ENCODE measurements around the gene TAX1BP1.

TAX1BP1 gene

DNA sequence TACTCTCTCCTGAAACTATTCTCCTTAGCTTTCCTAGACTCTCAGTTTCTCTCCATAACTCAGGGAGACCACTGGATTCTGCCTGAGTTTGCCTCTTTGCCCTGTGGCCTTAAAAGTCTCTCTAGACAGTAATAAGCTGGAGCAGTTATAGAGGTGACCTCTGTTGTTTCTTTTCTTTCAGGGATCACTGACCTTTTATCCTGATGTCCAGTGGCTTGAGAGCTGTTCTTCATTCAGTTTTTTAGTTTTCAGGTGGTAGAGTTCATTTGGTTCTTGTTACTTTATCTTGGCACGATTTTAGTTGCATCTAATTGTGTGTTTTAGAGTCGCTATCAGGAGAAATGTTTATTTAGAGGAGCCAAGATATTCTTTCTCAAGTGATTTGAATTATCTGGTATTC is 37.7 kb downstream of the TAX1BP1 start:
- in situ Hi-C loops (cut with HindIII; ENCODE audit: low sequenced_read_pairs), result no loop called here

DNA sequence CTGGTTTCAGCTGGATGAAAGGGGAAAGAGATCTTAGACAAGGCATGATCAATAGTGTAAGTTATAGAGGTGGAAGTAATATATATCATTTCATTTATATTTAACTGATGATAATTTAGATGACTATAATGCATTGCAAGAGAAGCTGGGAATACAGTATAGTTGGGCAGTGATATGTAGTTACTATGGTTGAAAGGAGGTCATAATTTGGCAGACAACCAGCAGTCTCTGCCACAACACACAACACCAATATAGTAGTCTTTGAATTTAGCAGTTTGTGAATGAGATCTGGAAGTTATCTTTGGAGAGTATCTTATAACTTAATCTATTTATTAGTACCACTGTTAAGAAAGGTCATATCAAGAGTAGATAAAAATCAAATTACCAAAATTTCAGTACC is 39.9 kb downstream of the TAX1BP1 start:
- in situ Hi-C loops (cut with HindIII; ENCODE audit: low sequenced_read_pairs), result no loop called here

DNA sequence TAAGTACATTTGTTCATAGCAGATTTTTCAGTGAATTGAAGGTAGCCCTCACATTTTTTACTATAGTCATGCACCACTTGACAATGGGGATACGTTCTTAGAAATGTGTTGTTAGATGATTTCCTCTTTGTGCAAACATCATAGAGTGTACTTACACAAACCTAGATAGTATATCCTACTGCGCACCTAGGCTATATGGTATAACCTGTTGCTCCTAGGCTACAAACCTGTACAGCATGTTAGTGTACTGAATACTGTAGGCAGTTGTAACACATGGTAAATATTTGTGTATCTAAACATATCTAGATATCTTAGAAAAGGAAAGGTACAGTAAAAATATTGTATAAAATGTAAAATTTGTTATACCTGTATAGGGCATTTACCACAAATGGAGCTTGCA is 41.2 kb downstream of the TAX1BP1 start:
- in situ Hi-C loops (cut with HindIII; ENCODE audit: low sequenced_read_pairs), result no loop called here

DNA sequence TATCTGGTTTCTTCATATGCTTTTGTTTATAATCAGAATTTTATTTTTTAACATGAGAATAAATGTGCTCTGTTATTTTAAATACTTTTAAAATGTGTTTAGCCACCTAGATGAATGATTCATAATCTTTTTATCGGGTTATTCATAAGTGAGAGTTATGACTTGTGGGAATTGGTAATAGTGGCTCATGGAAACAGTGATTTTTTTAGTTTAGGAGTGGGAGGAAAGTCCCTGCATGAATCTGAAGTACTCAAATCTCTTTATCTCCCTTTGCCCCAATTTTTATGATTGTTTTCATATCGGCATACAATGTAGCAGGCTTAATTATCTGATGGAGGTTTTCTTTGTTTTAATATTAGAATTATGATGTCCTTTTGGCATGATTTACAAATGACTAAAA is 42.9 kb downstream of the TAX1BP1 start:
- in situ Hi-C loops (cut with HindIII; ENCODE audit: low sequenced_read_pairs), result no loop called here

DNA sequence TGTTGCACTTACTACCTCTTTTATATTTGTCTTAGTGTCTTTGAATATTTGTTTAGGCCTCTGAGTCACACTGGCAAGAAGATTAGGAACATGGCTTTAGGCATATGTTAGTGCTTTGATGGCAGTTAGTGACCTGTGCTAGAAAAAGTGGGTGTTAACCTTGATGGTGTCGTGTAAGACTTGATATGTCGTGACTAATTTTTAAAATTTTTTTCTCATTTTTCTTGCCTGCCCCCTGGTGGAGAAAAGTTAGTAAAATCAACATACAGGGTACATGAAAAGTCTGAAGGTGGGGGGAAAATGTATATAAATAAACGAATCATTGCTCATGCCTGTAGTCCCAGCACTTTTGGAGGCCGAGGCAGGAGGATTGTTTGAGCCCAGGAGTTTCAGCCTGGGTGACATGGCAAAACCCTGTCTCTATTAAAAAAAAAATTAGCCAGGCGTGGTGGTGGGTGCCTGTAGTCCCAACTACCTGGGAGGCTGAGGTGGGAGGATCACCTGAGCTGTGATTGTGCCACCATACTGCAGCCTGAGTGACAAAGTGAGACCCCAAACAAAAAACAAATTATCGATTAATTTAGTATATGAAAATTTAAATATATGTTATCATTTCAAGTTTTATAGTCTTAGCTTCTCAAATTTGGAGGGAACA is 44.6 kb downstream of the TAX1BP1 start:
- in situ Hi-C loops (cut with HindIII; ENCODE audit: low sequenced_read_pairs), result loop anchor here (5.0 kb wide), 1 partner anchor 43 kb away; no protein-coding TSS in a partner anchor

DNA sequence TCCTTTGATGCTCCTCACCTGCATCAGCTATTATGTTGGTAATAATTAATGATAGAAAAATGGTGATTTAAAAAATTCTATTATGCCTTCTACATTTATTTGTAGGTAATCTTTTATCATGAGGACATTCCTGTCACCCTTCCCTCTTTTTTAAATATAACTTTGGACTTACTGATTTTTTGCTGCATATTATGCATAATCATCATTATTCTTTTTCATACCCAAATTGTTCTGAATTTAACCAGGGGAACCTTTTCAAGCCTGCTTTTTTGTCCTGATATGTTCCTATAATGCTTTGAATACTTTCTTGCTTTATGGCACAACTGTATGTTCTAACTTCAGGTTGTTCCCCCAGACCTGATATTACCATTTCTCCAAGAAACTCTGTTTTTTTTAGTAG is 48.5 kb downstream of the TAX1BP1 start:
- in situ Hi-C loops (cut with HindIII; ENCODE audit: low sequenced_read_pairs), result loop anchor here (5.0 kb wide), 1 partner anchor 39 kb away; no protein-coding TSS in a partner anchor

DNA sequence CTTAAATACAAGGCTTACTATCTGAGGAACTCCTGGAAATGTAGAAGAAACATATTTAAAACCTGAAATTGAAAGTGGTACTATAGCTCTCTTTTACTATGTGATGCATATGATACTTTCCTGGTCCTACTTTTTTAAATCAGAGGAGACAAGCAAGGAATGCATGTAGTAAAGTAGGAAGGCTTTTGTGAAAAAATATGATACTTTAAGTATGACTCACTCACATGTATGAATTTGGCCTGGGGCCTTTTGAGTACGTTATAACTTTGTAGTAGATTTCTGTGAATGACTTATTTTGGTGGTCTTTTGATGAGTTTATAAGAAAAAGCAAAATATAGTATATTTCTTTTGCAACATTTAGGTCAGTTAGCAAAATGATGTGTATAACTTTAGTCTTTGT is 53.8 kb downstream of the TAX1BP1 start:
- in situ Hi-C loops (cut with HindIII; ENCODE audit: low sequenced_read_pairs), result no loop called here

DNA sequence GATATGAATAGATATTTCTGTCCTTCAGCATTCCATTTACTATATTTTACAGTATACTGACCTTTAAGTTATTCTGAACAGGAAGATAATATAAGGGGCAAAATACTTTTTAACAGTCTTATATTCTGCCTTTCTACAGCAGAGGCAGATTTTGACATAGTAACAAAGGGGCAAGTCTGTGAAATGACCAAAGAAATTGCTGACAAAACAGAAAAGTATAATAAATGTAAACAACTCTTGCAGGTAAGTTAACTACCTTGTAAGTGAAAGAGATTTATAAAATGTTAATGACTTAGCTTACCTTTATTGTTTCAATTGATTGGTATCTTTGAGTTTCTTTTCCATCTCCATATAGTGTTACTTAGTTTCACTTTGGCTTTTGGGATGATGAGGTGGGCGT is 56.0 kb downstream of the TAX1BP1 start:
- in situ Hi-C loops (cut with HindIII; ENCODE audit: low sequenced_read_pairs), result no loop called here

DNA sequence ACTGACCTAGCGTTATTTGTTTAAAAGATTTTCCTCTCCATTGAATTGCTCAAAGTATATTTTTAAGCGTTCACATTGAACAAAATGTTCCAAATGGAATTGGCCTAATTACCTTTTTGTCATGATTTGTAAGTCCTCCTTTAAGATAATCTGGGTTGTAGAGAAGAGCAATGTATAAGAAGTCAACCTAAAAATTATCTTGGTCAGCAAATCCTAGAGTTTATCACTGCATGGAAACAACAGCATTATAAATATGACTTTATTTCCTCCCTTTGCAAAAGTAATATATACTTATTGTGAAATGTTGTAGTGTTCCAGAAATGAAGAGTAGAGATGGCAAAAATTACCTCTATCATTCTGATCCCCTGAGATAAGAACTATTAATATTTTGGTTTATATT is 59.2 kb downstream of the TAX1BP1 start:
- in situ Hi-C loops (cut with HindIII; ENCODE audit: low sequenced_read_pairs), result no loop called here

DNA sequence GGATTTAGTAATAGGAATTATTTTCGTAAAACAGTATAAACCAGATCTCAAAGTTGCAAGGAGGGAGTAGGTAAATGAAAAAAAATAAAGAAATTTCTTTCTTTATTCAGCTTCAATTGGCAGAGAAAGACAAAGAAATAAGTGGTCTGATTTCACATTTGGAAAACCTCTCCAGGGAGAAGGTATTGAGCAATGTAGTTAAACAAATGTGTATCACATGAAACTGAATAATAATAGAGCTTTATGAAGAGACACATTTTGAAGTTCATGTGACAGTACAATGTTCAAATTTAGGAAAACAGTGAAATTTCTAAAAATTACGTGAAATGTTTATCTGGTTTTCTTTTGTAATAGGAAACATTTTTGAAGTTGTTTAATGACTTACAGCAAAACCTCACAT is 63.0 kb downstream of the TAX1BP1 start:
- in situ Hi-C loops (cut with HindIII; ENCODE audit: low sequenced_read_pairs), result no loop called here

DNA sequence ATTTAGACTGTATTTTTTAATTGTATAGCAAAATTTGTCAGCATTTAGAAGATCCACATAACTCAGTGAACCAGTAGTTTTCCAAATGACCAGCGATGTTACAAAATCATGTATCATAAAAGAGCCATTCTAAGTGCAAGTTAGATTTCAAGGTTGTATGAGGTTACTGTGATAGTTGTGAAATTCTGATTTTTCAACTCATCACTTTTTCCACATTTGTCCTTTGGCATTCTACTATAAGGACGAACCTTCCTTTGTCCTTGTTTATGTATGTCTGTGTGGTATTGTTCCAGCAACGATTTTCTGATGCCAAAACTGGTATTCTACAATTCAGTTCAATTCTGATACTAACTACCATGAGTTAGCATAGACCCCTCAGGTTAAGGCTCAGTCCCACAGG is 64.2 kb downstream of the TAX1BP1 start:
- in situ Hi-C loops (cut with HindIII; ENCODE audit: low sequenced_read_pairs), result no loop called here

DNA sequence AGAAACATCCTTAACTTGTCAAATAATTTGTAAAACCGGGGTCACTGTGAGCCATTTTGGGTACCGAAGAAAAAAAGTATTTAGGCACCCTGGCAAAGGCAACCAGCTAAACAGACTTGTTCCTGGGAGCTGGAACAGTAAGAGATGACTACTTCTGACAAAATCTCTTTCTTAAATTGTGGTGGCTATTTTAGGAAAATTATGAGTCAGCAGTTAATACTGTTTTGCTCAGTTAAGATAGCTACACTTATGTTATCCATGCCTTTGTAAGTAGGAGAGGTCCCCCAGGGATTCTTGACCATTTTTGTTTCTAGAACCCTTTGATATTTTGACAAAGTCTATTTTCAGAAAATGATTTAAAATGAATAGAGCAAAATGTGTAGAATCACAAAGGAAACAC is 68.7 kb downstream of the TAX1BP1 start:
- in situ Hi-C loops (cut with HindIII; ENCODE audit: low sequenced_read_pairs), result no loop called here

DNA sequence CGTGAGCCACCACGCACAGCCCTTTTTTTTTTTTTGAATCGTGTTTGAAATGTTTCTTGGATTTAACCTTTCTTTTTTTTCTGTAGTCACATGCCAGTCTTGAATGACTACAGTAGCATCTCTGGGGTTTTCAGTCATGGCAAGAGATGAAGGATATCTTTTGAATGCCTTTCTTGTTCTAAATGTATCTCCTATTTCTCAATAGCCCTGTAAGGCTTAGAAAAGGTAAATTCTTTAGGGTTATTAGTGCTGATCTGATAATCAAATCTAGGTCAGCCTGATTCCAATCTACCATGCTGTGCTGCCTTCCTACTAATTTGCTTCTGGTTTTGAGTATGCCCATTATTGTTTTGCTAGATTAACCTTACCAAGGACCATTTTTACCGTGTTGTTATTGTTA is 70.2 kb downstream of the TAX1BP1 start:
- in situ Hi-C loops (cut with HindIII; ENCODE audit: low sequenced_read_pairs), result no loop called here

DNA sequence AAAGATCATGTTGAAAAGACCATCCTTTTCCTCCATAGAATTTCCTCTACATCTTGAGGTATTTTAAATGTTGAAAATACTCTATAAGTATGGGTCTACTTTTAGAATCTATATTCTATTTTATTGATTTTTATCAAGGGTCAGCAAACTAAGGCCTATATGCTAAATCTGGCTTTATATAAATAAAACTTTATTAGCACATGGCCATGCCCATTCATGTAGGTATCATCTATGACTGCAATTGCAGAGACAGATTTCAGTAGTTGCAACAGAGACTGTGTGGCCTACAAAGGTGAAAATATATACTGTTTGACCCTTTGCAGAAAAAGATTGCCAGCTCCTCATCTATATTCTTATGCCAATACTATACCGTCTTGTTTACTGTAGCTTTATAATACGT is 72.7 kb downstream of the TAX1BP1 start:
- in situ Hi-C loops (cut with HindIII; ENCODE audit: low sequenced_read_pairs), result no loop called here

DNA sequence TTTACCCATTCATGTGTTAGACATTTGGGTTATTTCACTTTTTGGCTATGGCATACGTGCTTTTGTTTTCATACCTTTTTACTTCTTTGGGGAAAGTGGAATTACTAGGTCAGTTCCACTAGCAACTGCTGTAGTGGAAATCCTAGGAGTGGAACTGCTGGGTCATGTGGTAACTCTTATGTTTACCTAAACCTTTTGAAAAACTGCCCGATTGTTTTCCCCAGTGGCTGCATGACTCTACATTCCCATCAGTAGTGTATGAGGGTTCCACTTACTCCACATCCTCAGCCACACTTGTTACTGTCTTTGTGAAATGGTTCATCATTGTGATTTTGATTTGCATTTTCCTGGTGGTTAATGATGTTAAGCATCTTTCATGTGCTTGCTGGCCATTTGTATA is 82.3 kb downstream of the TAX1BP1 start:
- in situ Hi-C loops (cut with HindIII; ENCODE audit: low sequenced_read_pairs), result no loop called here

DNA sequence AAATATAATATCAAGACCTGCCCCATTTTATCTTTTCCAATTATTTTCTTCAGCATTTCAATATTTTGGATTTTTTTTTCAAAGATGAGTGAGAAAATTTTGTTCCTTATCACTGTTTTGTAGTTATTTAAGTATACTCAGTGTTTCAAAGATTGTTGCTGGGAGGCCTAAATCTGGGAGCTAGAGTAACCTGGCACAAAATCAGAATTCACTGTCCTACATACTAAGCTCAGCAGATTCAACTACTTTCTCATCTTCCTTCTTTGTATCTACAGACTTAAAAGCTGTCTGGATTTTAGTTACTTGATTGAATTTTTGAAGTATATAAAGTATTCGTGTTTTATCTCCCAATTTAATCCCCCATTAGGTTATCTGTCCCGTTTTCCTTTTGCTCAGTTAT is 85.9 kb downstream of the TAX1BP1 start:
- in situ Hi-C loops (cut with HindIII; ENCODE audit: low sequenced_read_pairs), result loop anchor here (5.0 kb wide), 1 partner anchor 39 kb away; no protein-coding TSS in a partner anchor

DNA sequence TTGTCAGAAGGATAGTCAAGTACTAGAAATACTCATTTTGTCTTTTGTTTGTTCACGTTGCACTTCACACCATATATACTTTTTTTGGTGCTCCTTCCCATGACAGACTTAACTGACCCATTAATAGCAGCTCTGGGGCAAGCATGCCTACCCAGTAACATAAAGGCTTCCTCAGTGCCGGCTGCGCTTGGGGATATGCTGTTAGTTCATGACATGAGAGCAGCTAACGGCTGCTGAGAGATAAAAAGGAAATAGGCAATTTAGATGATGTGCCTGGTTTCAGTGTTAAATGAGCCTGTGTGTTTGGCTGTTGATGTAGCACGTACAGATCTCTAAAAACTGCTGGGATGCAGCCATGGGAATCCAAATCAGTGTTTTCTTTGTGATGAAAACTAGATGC is 86.4 kb downstream of the TAX1BP1 start:
- in situ Hi-C loops (cut with HindIII; ENCODE audit: low sequenced_read_pairs), result loop anchor here (5.0 kb wide), 1 partner anchor 39 kb away; no protein-coding TSS in a partner anchor

DNA sequence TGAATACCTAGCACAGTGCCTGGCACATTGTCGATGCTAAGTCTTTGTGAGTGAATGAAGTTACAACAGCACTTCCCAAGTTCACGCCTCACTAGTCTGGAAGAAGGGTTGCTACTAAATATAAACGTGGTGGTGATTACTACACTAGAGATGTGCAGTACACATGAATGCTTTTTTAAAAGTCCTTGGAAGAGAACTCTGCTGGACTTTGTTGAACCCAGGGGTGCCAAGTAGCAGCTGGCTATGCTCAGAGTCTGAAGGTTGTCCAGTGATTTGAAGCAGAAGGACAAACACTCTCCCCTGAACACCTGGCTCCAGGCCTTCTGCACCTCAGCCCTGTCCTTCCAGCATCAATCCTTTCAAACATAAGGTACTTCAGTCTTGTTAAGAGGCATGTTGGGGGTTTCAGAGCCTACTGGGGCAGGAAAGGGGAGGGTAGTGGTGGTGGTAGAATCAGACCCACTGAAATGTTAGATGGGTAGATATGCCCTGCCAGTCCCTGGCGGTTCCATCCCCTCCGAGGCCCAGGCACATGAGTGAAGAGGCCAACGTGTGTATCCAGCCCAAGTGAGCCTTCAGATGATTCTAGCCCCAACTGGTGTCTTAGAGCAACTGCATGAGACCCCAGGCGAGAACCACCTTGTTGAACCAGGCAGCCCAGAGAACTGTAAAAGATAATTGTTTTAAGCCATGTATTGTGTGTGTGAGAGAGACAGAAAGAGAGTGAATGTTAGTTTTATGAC is 94.4 kb downstream of the TAX1BP1 start:
- in situ Hi-C loops (cut with HindIII; ENCODE audit: low sequenced_read_pairs), result no loop called here

DNA sequence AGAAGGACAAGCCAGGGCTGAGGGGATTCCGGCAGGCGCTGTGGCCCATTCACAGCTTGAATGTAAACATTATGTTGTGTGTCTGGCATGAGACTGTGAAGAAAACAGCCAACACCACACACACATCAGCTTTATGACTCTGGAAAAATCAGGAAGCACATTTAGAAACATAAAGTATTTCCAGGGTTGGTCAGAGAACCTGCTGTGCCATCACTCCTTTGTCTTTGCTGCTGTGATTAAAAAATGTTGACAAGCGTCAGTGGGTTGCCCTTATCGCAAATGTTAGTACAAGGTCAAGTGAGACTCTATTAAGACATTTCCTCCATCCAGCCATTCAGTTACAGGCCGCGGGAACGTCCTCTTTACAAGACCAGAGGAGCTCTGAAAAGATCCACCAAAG is 95.4 kb downstream of the TAX1BP1 start:
- in situ Hi-C loops (cut with HindIII; ENCODE audit: low sequenced_read_pairs), result no loop called here

DNA sequence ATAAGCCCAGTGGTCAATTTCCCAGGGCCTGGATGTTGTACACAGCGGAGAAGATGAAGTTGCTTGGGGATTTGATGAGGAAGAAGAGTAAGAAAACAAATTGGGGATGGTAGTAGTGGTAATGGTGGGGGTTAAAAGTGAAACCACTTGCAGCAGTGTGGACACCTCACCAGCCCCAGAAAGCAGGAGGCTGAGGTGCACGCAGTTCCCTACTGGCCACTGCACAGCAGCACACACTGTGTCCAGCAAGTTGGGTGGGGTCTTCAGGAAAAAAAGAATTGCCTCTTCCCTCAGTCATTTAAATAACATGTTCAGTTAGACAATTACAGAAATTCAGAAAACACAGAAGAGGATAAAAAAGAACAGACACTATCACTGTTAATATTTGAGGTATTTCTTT is 96.6 kb downstream of the TAX1BP1 start:
- in situ Hi-C loops (cut with HindIII; ENCODE audit: low sequenced_read_pairs), result no loop called here

DNA sequence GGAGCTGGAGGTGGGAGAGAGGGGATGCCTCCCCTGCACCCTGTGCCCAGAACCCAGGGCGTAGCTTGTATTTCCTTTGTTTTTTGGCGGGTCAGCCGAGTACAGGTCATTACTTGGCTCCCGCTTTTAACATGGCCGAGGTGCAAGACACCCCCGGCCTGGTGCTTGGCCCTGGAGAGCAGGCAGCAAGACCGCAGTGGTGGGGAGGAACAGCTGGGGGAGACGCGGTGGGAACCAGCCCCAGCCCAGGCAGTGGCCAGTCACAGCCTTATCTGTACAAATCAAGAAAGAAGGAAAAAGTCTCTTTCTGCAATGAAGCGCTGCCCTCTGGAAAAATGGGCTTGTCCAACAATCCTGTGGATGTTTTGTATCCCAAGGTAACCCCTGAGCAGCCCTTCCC is 99.1 kb downstream of the TAX1BP1 start:
- in situ Hi-C loops (cut with HindIII; ENCODE audit: low sequenced_read_pairs), result no loop called here

DNA sequence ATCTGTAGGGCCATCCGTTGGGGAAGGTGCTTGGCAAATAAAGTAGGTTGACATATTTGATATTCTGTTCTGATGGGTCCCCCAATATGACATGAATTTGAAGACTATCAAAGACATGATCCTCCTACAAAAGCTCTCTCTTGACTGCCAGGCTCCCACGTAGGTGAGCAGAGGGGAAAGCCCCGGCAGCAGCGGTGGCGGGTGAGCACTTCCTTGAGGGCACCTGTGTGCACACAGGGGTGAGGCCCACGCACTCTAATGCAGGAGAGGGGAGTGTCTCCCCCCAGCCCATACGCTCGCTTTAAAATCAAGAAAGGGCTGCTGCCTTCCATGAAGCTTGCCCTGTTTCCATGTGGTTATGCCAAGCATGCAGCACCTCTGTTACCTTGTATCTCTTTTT is 100.4 kb downstream of the TAX1BP1 start:
- in situ Hi-C loops (cut with HindIII; ENCODE audit: low sequenced_read_pairs), result loop anchor here (10.0 kb wide), 1 partner anchor 74 kb away; no protein-coding TSS in a partner anchor
